OCI-LY1 (cell line): ENCODE results near the gene FUT8.

Source experiments
- CTCF ChIP-seq: fragments of 200-600 bp; sonication (generic), shearing (Covaris generic); IDR thresholded peaks from 2 replicates; pipeline ENCODE4 v1.5.1; 2017; ENCODE audit warnings: mild to moderate bottlenecking, antibody characterized with exemption, low read length, moderate library complexity, mixed read lengths
- EZH2 ChIP-seq: fragments of 200-600 bp; sonication (generic), shearing (Covaris generic); IDR thresholded peaks from 2 replicates; pipeline ENCODE4 v1.8.0; 2017; ENCODE audit warnings: borderline replicate concordance, mixed run types, mild to moderate bottlenecking, antibody characterized with exemption, low read length, moderate library complexity, mixed read lengths

- TF ChIP-seq CTCF (no peak), EZH2 (no peak)
Measured at GRCh38 chr14:65565948-65566347, 153.4 kb downstream of the FUT8 start.
